ENCODE measurements around the gene HEXB.
"Not testable (repeated sequence)": the region's sequence is repeated elsewhere in the genome, so short reads cannot be mapped to it uniquely, and the experiment has no call there.

Gene HEXB

GRCh38 chr5:74659172-74659571 lies 25.9 kb upstream of the HEXB start:
- no peak for DNase-seq (ENCODE audit: low read depth in 2 of 2)

- DNase-seq (ENCODE audit: low read depth in 2 of 2), result no peak
Measured at GRCh38 chr5:74660140-74660539, 24.9 kb upstream of the HEXB start.

GRCh38 chr5:74660873-74661272 lies 24.2 kb upstream of the HEXB start:
- DNase-seq (ENCODE audit: low read depth in 2 of 2), result no peak

- DNase-seq (ENCODE audit: low read depth in 2 of 2), result no peak
Measured at GRCh38 chr5:74664551-74664950, 20.5 kb upstream of the HEXB start.

- no peak for DNase-seq (ENCODE audit: low read depth in 2 of 2)
Measured at GRCh38 chr5:74665273-74665672, 19.8 kb upstream of the HEXB start.

- no peak for DNase-seq (ENCODE audit: low read depth in 2 of 2)
Measured at GRCh38 chr5:74665816-74666215, 19.2 kb upstream of the HEXB start.

- DNase-seq (ENCODE audit: low read depth in 2 of 2), result no peak
Measured at GRCh38 chr5:74667396-74667795, 17.6 kb upstream of the HEXB start.

GRCh38 chr5:74669821-74670220 lies 15.2 kb upstream of the HEXB start:
- no peak for DNase-seq (ENCODE audit: low read depth in 2 of 2)

- DNase-seq (ENCODE audit: low read depth in 2 of 2), result no peak
Measured at GRCh38 chr5:74670396-74671038, 14.5 kb upstream of the HEXB start.

- DNase-seq (ENCODE audit: low read depth in 2 of 2), result no peak
Measured at GRCh38 chr5:74672215-74672877, 12.7 kb upstream of the HEXB start.

GRCh38 chr5:74673011-74673790 lies 11.8 kb upstream of the HEXB start:
- DNase-seq (ENCODE audit: low read depth in 2 of 2), result no peak

- not testable (repeated sequence) for DNase-seq (ENCODE audit: low read depth in 2 of 2)
Measured at GRCh38 chr5:74676466-74676865, 8.6 kb upstream of the HEXB start.

- DNase-seq (ENCODE audit: low read depth in 2 of 2), result not testable (repeated sequence)
Measured at GRCh38 chr5:74678123-74678522, 6.9 kb upstream of the HEXB start.

- DNase-seq (ENCODE audit: low read depth in 2 of 2), result not testable (repeated sequence)
Measured at GRCh38 chr5:74679300-74679699, 5.7 kb upstream of the HEXB start.

GRCh38 chr5:74679966-74680365 lies 5.1 kb upstream of the HEXB start:
- no peak for DNase-seq (ENCODE audit: low read depth in 2 of 2)

GRCh38 chr5:74685979-74686631 lies 1.1 kb downstream of the HEXB start:
- no peak for DNase-seq (ENCODE audit: low read depth in 2 of 2)

- no peak for DNase-seq (ENCODE audit: low read depth in 2 of 2)
Measured at GRCh38 chr5:74686962-74687751, 2.1 kb downstream of the HEXB start.

- DNase-seq (ENCODE audit: low read depth in 2 of 2), result no peak
Measured at GRCh38 chr5:74693191-74693590, 8.2 kb downstream of the HEXB start.

- no peak for DNase-seq (ENCODE audit: low read depth in 2 of 2)
Measured at GRCh38 chr5:74717596-74717995, 32.6 kb downstream of the HEXB start.

- no peak for DNase-seq (ENCODE audit: low read depth in 2 of 2)
Measured at GRCh38 chr5:74722271-74722670, 37.2 kb downstream of the HEXB start.

- no peak for DNase-seq (ENCODE audit: low read depth in 2 of 2)
Measured at GRCh38 chr5:74725331-74725730, 40.3 kb downstream of the HEXB start.

- no peak for DNase-seq (ENCODE audit: low read depth in 2 of 2)
Measured at GRCh38 chr5:74736759-74737158, 51.7 kb downstream of the HEXB start.

Measured in activated CD4-positive, alpha-beta T cell treated with anti-CD3 and anti-CD28 coated beads for 24 hours (primary cell).